ENCODE data around the gene SMCO4.

- TF ChIP-seq L3MBTL2 (conservative IDR thresholded peaks at IDR 0.05): no peak
- no peak for TF ChIP-seq SUZ12 (IDR thresholded peaks at IDR 0.05)
Observed at GRCh38 chr11:93549976-93550375, 6.8 kb upstream of the SMCO4 start.

All from HEK293T (cell line).